RWPE2 (cell line): ENCODE results near the gene DPF3.

Experiments
- ATAC-seq: fragments of 200-7000 bp; cut with Tn5 transposase; 3 replicates; pipeline ENCODE4 v1.9.1; 2021; ENCODE audit warnings: low read depth
- DNase-seq: peaks from one replicate; pipeline ENCODE4 v3.0.0-alpha.2; 2020; ENCODE audit warnings: low spot score
- H3K27ac ChIP-seq: fragments of 450-650 bp; 2 replicates; pipeline ENCODE4 v1.5.1; 2017; ENCODE audit warnings: mild to moderate bottlenecking; ENCODE audit not compliant: poor library complexity, severe bottlenecking
- H3K27me3 ChIP-seq: fragments of 250-450 bp; sonication (Bioruptor Pico); 2 replicates; pipeline ENCODE4 v1.5.1; 2021; ENCODE audit warnings: mild to moderate bottlenecking, moderate library complexity; ENCODE audit not compliant: insufficient read depth, poor library complexity, severe bottlenecking
- H3K36me3 ChIP-seq: fragments of 250-450 bp; sonication (Bioruptor Pico); 2 replicates; pipeline ENCODE4 v1.5.1; 2020; ENCODE audit warnings: low read depth, mild to moderate bottlenecking, moderate library complexity
- H3K4me1 ChIP-seq: fragments of 250-450 bp; sonication (Bioruptor Pico); 2 replicates; pipeline ENCODE4 v1.5.1; 2021; ENCODE audit warnings: mild to moderate bottlenecking, moderate library complexity; ENCODE audit not compliant: insufficient read depth, poor library complexity, severe bottlenecking
- H3K4me3 ChIP-seq: fragments of 250-450 bp; sonication (Bioruptor Pico); 2 replicates; pipeline ENCODE4 v1.5.1; 2021; ENCODE audit warnings: mild to moderate bottlenecking, moderate library complexity; ENCODE audit not compliant: severe bottlenecking
- H3K9me3 ChIP-seq: fragments of 250-450 bp; sonication (Bioruptor Pico); 2 replicates; pipeline ENCODE4 v1.5.1; 2021; ENCODE audit warnings: mild to moderate bottlenecking, moderate library complexity; ENCODE audit not compliant: severe bottlenecking
- TF ChIP-seq, protein P1 (sequence below): fragments of 450-650 bp; IDR thresholded peaks from one replicate; pipeline ENCODE4 v1.5.1; 2017; ENCODE audit warnings: mild to moderate bottlenecking, moderate library complexity; ENCODE audit not compliant: poor library complexity, severe bottlenecking

Gene DPF3

GRCh38 chr14:72621387-72622065, 272.4 kb downstream of the DPF3 start:
- peaks cover 3% of the 10 kb centered on the region for H3K4me1 ChIP-seq
- no peak for DNase-seq

GRCh38 chr14:72619881-72620280, 274.0 kb downstream of the DPF3 start:
- H3K36me3 ChIP-seq, result no peaks in the 10 kb centered on the region
- no peak overlapping the region for H3K27ac ChIP-seq
- no peaks in the 10 kb centered on the region for H3K9me3 ChIP-seq
- peaks cover 13% of the 10 kb centered on the region for H3K4me1 ChIP-seq
- TF ChIP-seq, protein P1, sequence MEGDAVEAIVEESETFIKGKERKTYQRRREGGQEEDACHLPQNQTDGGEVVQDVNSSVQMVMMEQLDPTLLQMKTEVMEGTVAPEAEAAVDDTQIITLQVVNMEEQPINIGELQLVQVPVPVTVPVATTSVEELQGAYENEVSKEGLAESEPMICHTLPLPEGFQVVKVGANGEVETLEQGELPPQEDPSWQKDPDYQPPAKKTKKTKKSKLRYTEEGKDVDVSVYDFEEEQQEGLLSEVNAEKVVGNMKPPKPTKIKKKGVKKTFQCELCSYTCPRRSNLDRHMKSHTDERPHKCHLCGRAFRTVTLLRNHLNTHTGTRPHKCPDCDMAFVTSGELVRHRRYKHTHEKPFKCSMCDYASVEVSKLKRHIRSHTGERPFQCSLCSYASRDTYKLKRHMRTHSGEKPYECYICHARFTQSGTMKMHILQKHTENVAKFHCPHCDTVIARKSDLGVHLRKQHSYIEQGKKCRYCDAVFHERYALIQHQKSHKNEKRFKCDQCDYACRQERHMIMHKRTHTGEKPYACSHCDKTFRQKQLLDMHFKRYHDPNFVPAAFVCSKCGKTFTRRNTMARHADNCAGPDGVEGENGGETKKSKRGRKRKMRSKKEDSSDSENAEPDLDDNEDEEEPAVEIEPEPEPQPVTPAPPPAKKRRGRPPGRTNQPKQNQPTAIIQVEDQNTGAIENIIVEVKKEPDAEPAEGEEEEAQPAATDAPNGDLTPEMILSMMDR, result no peak
- ATAC-seq (no peak), DNase-seq (no peak)
- no peak overlapping the region for H3K4me3 ChIP-seq
- no peaks in the 10 kb centered on the region for H3K27me3 ChIP-seq

More at GRCh38 chr14:72621387-72622065, 272.4 kb downstream of the DPF3 start:
- Histone ChIP-seq H3K9me3 (peaks cover 2% of the 10 kb centered on the region), H3K27me3 (no peaks in the 10 kb centered on the region), H3K36me3 (no peaks in the 10 kb centered on the region), H3K4me3 (no peak overlapping the region), H3K27ac (no peak overlapping the region)
- no peak for ATAC-seq
- TF ChIP-seq, protein P1, result no peak

DNA sequence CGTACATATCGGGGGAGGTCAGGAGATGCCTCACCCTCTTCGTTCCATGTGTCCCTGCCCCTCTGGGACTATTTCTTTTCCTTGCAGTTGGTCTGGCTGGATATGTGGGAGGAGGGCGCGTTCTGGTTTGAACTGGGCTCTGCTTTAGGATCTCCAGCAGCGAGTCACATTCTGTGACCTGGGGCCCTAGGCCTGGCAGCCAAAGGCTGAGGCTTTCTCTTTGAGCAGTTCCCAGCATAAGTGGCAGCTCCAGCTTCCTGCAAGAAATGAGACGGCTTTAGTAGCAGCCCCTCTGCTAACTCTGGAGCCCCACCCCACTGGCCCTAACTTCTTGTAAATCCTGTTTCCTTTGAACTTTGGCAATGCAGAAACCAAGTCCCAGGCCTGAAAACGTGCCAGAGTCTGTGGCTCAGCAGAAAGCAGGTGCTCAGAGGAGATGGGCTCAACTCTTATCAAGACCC, 274.8 kb downstream of the DPF3 start:
- H3K27me3 ChIP-seq, result no peaks in the 10 kb centered on the region
- H3K4me1 ChIP-seq, result peaks cover 13% of the 10 kb centered on the region
- no peak for DNase-seq
- H3K9me3 ChIP-seq, result no peaks in the 10 kb centered on the region
- TF ChIP-seq, protein P1, result no peak
- H3K36me3 ChIP-seq, result no peaks in the 10 kb centered on the region
- no peak overlapping the region for H3K27ac ChIP-seq
- no peak for ATAC-seq
- no peak overlapping the region for H3K4me3 ChIP-seq

GRCh38 chr14:72618424-72618823, 275.5 kb downstream of the DPF3 start:
- TF ChIP-seq, protein P1, result no peak
- Histone ChIP-seq H3K27ac (no peak overlapping the region), H3K36me3 (no peaks in the 10 kb centered on the region)

DNA sequence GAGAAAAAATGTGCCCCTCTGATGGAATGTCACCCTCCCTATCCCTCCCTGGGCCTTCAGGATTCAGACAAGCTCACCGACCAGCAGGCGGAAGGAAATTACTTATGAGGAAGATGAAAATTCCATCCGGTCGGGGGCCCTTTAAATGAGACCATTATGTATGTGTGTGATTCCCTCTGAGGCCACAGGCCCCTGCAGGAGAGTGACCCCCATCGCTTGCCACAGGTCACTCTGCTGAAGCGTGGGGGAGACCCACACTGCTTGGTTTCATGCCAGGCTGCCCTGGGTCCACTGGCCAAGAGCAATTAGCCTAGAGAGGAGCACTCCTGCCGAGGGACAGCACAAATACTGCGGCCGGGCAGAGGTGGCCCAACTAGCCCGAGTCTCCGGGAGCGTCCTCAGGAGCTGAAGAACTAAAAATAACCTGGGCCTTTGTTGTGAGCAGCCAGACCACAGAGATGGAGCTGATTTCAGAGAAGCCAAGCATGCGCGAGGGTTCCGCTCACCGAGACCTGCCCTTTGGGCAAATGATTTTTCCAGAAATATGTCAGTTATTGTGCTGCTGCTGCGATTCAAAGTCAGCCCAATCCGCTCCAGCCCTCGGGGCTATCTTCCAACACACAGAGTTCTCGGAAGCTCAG, 276.4 kb downstream of the DPF3 start:
- no peak for ATAC-seq
- TF ChIP-seq, protein P1, result no peak

More at GRCh38 chr14:72618424-72618823, 275.5 kb downstream of the DPF3 start:
- DNase-seq (no peak), ATAC-seq (no peak)
- H3K27me3 ChIP-seq, result no peaks in the 10 kb centered on the region
- H3K4me1 ChIP-seq, result peaks cover 13% of the 10 kb centered on the region
- H3K9me3 ChIP-seq, result no peaks in the 10 kb centered on the region
- H3K4me3 ChIP-seq, result no peak overlapping the region

More for the DNA sequence above, 276.4 kb downstream of the DPF3 start:
- Histone ChIP-seq H3K36me3 (no peaks in the 10 kb centered on the region), H3K4me1 (peaks cover 13% of the 10 kb centered on the region), H3K9me3 (no peaks in the 10 kb centered on the region), H3K4me3 (no peak overlapping the region), H3K27ac (no peak overlapping the region), H3K27me3 (no peaks in the 10 kb centered on the region)
- no peak for DNase-seq
